ENCODE measurements around the gene KCNAB2.
A peak's percentile ranks its signal among the peaks of the same experiment; 100 is the strongest.

KCNAB2 gene

DNA sequence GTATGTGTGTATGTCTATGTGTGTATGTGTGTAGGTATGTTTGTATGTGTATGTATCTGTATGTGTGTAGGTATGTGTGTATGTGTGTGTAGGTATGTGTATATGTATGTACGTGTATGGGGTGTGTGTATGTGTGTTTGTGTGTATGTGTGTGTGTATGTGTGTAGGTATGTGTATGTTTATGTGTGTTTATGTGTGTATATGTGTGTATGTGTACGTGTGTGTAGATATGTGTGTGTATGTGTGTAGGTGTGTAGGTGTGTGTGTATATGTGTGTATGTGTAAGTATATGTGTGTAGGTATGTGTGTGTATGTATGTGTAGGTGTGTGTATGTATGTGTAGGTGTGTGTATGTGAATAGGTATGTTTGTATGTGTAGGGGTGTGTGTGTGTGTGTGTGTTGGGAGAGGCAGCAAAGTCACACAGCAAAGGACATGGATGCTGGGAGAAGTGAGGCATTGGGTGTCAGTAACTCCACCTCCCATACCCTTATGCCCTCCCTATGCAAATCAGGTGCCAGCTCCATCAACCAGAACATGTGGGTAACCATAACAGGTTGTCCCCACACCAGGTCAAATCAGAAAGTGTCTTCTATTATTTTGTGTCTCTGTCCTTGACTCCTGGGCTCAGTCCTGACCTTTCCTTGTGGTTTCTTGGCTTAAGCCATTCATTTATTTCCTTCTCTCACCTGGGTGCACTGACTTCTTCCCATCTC lies 15.0 kb upstream of the KCNAB2 start:
- H3K9me2 ChIP-seq (replicated peaks; ENCODE audit: low read depth, low read length) = no peaks in the 10 kb centered on the region
- peaks cover 69% of the 10 kb centered on the region for H3K4me1 ChIP-seq (ENCODE audit: insufficient read depth, low read length, poor library complexity, severe bottlenecking)
- H4K20me1 ChIP-seq (ENCODE audit: insufficient read depth, low read length, poor library complexity, severe bottlenecking) = peaks cover 91% of the 10 kb centered on the region
- peaks cover 26% of the 10 kb centered on the region; the same call in 1 of the 2 replicates for H3K36me3 ChIP-seq (ENCODE audit: insufficient read depth, low read length)
- peak overlapping the region; percentile 88 for H3K4me2 ChIP-seq (ENCODE audit: low read depth, low read length, poor library complexity, severe bottlenecking)
- TF ChIP-seq EZH2phosphoT487 (IDR thresholded peaks at IDR 0.05; ENCODE audit: borderline replicate concordance) = no peak
- TF ChIP-seq, protein P1, sequence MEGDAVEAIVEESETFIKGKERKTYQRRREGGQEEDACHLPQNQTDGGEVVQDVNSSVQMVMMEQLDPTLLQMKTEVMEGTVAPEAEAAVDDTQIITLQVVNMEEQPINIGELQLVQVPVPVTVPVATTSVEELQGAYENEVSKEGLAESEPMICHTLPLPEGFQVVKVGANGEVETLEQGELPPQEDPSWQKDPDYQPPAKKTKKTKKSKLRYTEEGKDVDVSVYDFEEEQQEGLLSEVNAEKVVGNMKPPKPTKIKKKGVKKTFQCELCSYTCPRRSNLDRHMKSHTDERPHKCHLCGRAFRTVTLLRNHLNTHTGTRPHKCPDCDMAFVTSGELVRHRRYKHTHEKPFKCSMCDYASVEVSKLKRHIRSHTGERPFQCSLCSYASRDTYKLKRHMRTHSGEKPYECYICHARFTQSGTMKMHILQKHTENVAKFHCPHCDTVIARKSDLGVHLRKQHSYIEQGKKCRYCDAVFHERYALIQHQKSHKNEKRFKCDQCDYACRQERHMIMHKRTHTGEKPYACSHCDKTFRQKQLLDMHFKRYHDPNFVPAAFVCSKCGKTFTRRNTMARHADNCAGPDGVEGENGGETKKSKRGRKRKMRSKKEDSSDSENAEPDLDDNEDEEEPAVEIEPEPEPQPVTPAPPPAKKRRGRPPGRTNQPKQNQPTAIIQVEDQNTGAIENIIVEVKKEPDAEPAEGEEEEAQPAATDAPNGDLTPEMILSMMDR (conservative IDR thresholded peaks at IDR 0.05; ENCODE audit: low read length) = no peak
- no peaks in the 10 kb centered on the region for H3K27me3 ChIP-seq (ENCODE audit: insufficient read depth, low read length, poor library complexity, severe bottlenecking)
- no peak overlapping the region for H2AFZ ChIP-seq (ENCODE audit: low read length)
- H3K9me3 ChIP-seq (ENCODE audit: insufficient read depth, low read depth, low read length) = no peaks in the 10 kb centered on the region
- H3K79me2 ChIP-seq (ENCODE audit: insufficient read depth, low read length) = peaks cover 96% of the 10 kb centered on the region
- H3K9ac ChIP-seq (ENCODE audit: low read depth, low read length, poor library complexity, severe bottlenecking) = peak overlapping the region; percentile 97
- peaks cover 5% of the 10 kb centered on the region; the same call in 1 of the 2 replicates for H3F3A ChIP-seq (ENCODE audit: low read depth)
- peak overlapping the region; percentile 98 for H3K4me3 ChIP-seq (ENCODE audit: low read length, poor library complexity, severe bottlenecking)

DNA sequence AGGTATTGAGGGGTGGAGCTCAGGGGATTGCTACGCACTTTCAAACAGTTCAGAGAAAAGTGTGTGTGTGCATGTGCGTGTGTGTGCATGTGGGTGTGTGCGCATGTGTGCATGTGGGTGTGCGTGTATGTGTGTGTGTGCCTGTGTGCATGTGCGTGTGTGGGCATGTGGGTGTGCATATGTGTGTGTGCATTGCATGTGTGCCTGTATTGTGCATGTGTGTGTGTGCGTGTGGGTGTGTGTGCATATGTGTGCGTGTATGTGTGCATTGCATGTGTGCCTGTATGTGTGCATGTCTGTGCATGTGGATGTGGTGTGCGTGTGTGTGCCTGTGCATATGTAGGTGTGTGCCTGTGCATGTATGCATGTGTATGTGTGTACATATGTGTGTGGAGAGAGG lies 12.6 kb upstream of the KCNAB2 start:
- no peaks in the 10 kb centered on the region for H3K27me3 ChIP-seq (ENCODE audit: insufficient read depth, low read length, poor library complexity, severe bottlenecking)
- no peak overlapping the region for H3K9ac ChIP-seq (ENCODE audit: low read depth, low read length, poor library complexity, severe bottlenecking)
- H3K4me2 ChIP-seq (ENCODE audit: low read depth, low read length, poor library complexity, severe bottlenecking) = peak overlapping the region; percentile 88
- TF ChIP-seq, protein P1 (conservative IDR thresholded peaks at IDR 0.05; ENCODE audit: low read length) = no peak
- no peak for TF ChIP-seq EZH2phosphoT487 (IDR thresholded peaks at IDR 0.05; ENCODE audit: borderline replicate concordance)
- no peaks in the 10 kb centered on the region for H3K9me3 ChIP-seq (ENCODE audit: insufficient read depth, low read depth, low read length)
- peak overlapping the region; percentile 38 for H3K4me3 ChIP-seq (ENCODE audit: low read length, poor library complexity, severe bottlenecking)
- H2AFZ ChIP-seq (ENCODE audit: low read length) = no peak overlapping the region
- H3K4me1 ChIP-seq (ENCODE audit: insufficient read depth, low read length, poor library complexity, severe bottlenecking) = peaks cover 86% of the 10 kb centered on the region
- peaks cover 9% of the 10 kb centered on the region for H3F3A ChIP-seq (ENCODE audit: low read depth)
- no peaks in the 10 kb centered on the region for H3K9me2 ChIP-seq (replicated peaks; ENCODE audit: low read depth, low read length)
- H3K79me2 ChIP-seq (ENCODE audit: insufficient read depth, low read length) = peaks cover 98% of the 10 kb centered on the region
- H3K36me3 ChIP-seq (ENCODE audit: insufficient read depth, low read length) = peaks cover 30% of the 10 kb centered on the region; the same call in 1 of the 2 replicates
- H4K20me1 ChIP-seq (ENCODE audit: insufficient read depth, low read length, poor library complexity, severe bottlenecking) = peaks cover 94% of the 10 kb centered on the region

DNA sequence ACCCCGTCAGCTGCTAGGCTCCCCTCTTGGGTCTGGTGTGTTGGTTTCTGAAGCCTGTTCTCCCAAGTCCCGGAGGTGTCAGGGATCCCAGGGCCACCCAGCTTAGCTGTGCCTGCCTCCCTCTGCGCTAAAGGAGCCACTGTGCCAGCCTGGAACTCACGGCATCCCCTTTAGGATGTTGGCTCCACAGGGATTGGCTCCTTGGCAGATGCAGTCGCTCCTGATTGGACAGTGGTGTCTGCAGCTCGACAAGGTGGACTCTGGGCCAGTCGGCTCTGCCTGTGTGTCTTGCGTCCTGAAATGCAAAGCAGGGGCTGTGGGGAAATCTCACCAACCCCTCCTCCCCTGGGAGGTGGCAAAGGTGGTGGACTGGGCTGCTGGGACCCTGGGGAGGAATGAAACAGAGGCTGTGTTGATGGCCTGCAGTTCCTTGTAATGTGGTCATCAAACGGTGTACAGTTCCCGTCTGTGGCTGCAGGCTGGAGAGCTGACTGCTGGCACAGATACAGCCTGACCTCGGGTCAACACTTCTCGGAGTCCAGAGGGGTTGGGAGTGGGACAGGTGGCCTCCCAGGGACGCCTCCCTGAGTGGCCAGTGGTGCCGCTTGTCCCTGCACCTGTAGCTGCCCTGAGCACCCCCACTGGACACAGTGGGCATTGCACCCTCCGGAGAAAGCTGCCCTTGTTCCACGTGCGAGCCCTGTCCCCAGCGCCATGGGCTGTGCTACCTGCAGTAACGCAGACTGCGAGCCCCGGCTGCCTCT lies 11.5 kb upstream of the KCNAB2 start:
- H3F3A ChIP-seq (ENCODE audit: low read depth) = peaks cover 9% of the 10 kb centered on the region
- peak overlapping the region; percentile 88 for H3K4me2 ChIP-seq (ENCODE audit: low read depth, low read length, poor library complexity, severe bottlenecking)
- no peaks in the 10 kb centered on the region for H3K27me3 ChIP-seq (ENCODE audit: insufficient read depth, low read length, poor library complexity, severe bottlenecking)
- H3K79me2 ChIP-seq (ENCODE audit: insufficient read depth, low read length) = peaks cover 98% of the 10 kb centered on the region
- no peaks in the 10 kb centered on the region for H3K9me3 ChIP-seq (ENCODE audit: insufficient read depth, low read depth, low read length)
- peaks cover 89% of the 10 kb centered on the region for H3K4me1 ChIP-seq (ENCODE audit: insufficient read depth, low read length, poor library complexity, severe bottlenecking)
- H3K4me3 ChIP-seq (ENCODE audit: low read length, poor library complexity, severe bottlenecking) = peak overlapping the region; percentile 38
- H3K36me3 ChIP-seq (ENCODE audit: insufficient read depth, low read length) = peaks cover 38% of the 10 kb centered on the region; the same call in 1 of the 2 replicates
- no peak overlapping the region for H2AFZ ChIP-seq (ENCODE audit: low read length)
- no peaks in the 10 kb centered on the region for H3K9me2 ChIP-seq (replicated peaks; ENCODE audit: low read depth, low read length)
- no peak for TF ChIP-seq EZH2phosphoT487 (IDR thresholded peaks at IDR 0.05; ENCODE audit: borderline replicate concordance)
- TF ChIP-seq, protein P1 (conservative IDR thresholded peaks at IDR 0.05; ENCODE audit: low read length) = peak; percentile 75
- H4K20me1 ChIP-seq (ENCODE audit: insufficient read depth, low read length, poor library complexity, severe bottlenecking) = peaks cover 96% of the 10 kb centered on the region
- peak overlapping the region; percentile 26 for H3K9ac ChIP-seq (ENCODE audit: low read depth, low read length, poor library complexity, severe bottlenecking)
